MM.1S (cell line): ENCODE data around the gene ITGB6.

Experiments used
- EZH2 ChIP-seq: fragments of 300-600 bp; sonication (generic); optimal IDR thresholded peaks from 2 replicates; pipeline ENCODE3; 2017; ENCODE audit warnings: low read depth, mild to moderate bottlenecking, antibody characterized with exemption, low read length, mixed read lengths
- TF ChIP-seq, protein P1 (sequence below): fragments of 300-600 bp; sonication (generic); IDR thresholded peaks from 2 replicates; pipeline ENCODE4 v1.5.1; 2016; ENCODE audit warnings: antibody characterized with exemption, low read length, mixed read lengths

DNA sequence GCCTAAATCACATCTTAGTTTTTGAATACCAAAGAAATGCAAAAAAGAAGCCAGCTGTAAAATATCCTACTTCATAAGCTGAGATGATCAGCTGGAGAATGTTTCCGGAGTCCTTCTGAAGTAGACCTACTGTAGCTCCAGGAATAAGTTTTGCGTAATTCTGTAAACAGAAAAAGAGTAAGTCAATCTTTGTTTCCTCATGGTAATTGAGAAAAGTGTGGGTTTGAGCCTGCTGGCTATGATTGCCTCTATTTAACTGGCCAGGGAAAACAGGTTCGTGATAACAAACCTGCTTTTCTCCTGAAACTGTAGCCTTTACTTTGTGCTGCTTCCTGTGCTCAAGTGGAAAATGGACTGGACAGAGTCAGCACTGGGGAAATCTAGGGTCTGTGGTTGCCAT, 58.2 kb downstream of the ITGB6 start:
- TF ChIP-seq, protein P1, sequence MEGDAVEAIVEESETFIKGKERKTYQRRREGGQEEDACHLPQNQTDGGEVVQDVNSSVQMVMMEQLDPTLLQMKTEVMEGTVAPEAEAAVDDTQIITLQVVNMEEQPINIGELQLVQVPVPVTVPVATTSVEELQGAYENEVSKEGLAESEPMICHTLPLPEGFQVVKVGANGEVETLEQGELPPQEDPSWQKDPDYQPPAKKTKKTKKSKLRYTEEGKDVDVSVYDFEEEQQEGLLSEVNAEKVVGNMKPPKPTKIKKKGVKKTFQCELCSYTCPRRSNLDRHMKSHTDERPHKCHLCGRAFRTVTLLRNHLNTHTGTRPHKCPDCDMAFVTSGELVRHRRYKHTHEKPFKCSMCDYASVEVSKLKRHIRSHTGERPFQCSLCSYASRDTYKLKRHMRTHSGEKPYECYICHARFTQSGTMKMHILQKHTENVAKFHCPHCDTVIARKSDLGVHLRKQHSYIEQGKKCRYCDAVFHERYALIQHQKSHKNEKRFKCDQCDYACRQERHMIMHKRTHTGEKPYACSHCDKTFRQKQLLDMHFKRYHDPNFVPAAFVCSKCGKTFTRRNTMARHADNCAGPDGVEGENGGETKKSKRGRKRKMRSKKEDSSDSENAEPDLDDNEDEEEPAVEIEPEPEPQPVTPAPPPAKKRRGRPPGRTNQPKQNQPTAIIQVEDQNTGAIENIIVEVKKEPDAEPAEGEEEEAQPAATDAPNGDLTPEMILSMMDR, result no peak
- no peak for TF ChIP-seq EZH2
